ENCODE data around the gene PPP1R14D.

- TF ChIP-seq CTCF (IDR thresholded peaks at IDR 0.05) = no peak
- no peak for TF ChIP-seq POLR2A (IDR thresholded peaks at IDR 0.05)
These were observed 42.7 kb downstream of the PPP1R14D start for GRCh38 chr15:40785814-40786213.

All from thyroid gland (tissue), 4 donors.